HepG2 (cell line): ENCODE data around the gene RGS14. TPM values are rescaled to one million over a fixed set of nuclear protein-coding genes. Genes with fewer than 3 reads are reported as not detected.

Experiments
- AHR ChIP-seq: IDR thresholded peaks from 2 replicates; pipeline ENCODE4 v1.6.1; 2018; ENCODE audit warnings: missing genetic modification reagents, missing compliant biosample characterization
- ATF1 ChIP-seq: IDR thresholded peaks from 2 replicates; pipeline ENCODE4 v1.6.1; 2016; ENCODE audit warnings: mild to moderate bottlenecking, control low read depth
- CBX5 ChIP-seq: sonication (generic); formaldehyde crosslinking; IDR thresholded peaks from 2 replicates; pipeline ENCODE4 v1.4.0; 2020; ENCODE audit warnings: missing genetic modification reagents, borderline replicate concordance
- FLYWCH1 ChIP-seq: sonication (generic); formaldehyde crosslinking; IDR thresholded peaks from 2 replicates; pipeline ENCODE4 v1.8.1; 2023; ENCODE audit warnings: mild to moderate bottlenecking, missing genetic modification reagents
- HNRNPK ChIP-seq: fragments of 200-400 bp; formaldehyde crosslinking; IDR thresholded peaks from 2 replicates; pipeline ENCODE4 v1.6.1; 2018; ENCODE audit warnings: low read length, low read depth, moderate library complexity, mild to moderate bottlenecking; ENCODE audit not compliant: poor library complexity, severe bottlenecking
- KAT8 ChIP-seq: IDR thresholded peaks from 2 replicates; pipeline ENCODE4 v1.6.1; 2016; ENCODE audit warnings: missing genetic modification reagents, missing compliant biosample characterization
- KDM5B ChIP-seq: sonication (generic); formaldehyde crosslinking; IDR thresholded peaks from 2 replicates; pipeline ENCODE4 v1.4.0; 2020; ENCODE audit warnings: missing genetic modification reagents, mild to moderate bottlenecking, borderline replicate concordance
- NFE2L2 ChIP-seq: fragments of 150-350 bp; IDR thresholded peaks from 2 replicates; pipeline ENCODE4 v1.6.1; 2014; ENCODE audit warnings: low read length
- PCBP2 ChIP-seq: fragments of 200-400 bp; formaldehyde crosslinking; optimal IDR thresholded peaks from 2 replicates; pipeline ENCODE3; 2018; ENCODE audit warnings: low read length, low read depth; ENCODE audit not compliant: poor library complexity, severe bottlenecking
- PITX1 ChIP-seq: sonication (generic); formaldehyde crosslinking; IDR thresholded peaks from 2 replicates; pipeline ENCODE4 v1.5.1; 2020; ENCODE audit warnings: mild to moderate bottlenecking, missing genetic modification reagents
- SOX5 ChIP-seq: IDR thresholded peaks from 2 replicates; pipeline ENCODE4 v1.6.1; 2016; ENCODE audit warnings: borderline replicate concordance
- SYNCRIP ChIP-seq: fragments of 200-400 bp; formaldehyde crosslinking; IDR thresholded peaks from 2 replicates; pipeline ENCODE4 v1.6.1; 2018; ENCODE audit warnings: mild to moderate bottlenecking, low read depth, low read length; ENCODE audit not compliant: insufficient read depth
- TCF7L2 ChIP-seq: IDR thresholded peaks from 2 replicates; pipeline ENCODE4 v1.6.1; 2011; ENCODE audit warnings: mild to moderate bottlenecking, low read depth, low read length, moderate library complexity
- ZNF12 ChIP-seq: sonication (generic); formaldehyde crosslinking; IDR thresholded peaks from 2 replicates; pipeline ENCODE4 v1.5.0; 2020; ENCODE audit warnings: missing genetic modification reagents
- ZNF326 ChIP-seq: sonication (generic); formaldehyde crosslinking; IDR thresholded peaks from 2 replicates; pipeline ENCODE4 v1.4.0; 2020; ENCODE audit warnings: missing genetic modification reagents, borderline replicate concordance
- ZNF329 ChIP-seq: sonication (generic); formaldehyde crosslinking; IDR thresholded peaks from 2 replicates; pipeline ENCODE4 v1.9.0; 2021; ENCODE audit warnings: low read depth, mild to moderate bottlenecking, missing genetic modification reagents
- ZNF337 ChIP-seq: sonication (generic); formaldehyde crosslinking; IDR thresholded peaks from 2 replicates; pipeline ENCODE4 v1.5.1; 2020; ENCODE audit warnings: missing genetic modification reagents, low read depth, mild to moderate bottlenecking, borderline replicate concordance
- ZNF446 ChIP-seq: sonication (generic); formaldehyde crosslinking; IDR thresholded peaks from 2 replicates; pipeline ENCODE4 v1.5.0; 2020; ENCODE audit warnings: mild to moderate bottlenecking, missing genetic modification reagents
- ZNF510 ChIP-seq: sonication (generic); formaldehyde crosslinking; IDR thresholded peaks from 2 replicates; pipeline ENCODE4 v1.4.0; 2020; ENCODE audit warnings: low read depth, mild to moderate bottlenecking, missing genetic modification reagents
- ZNF546 ChIP-seq: sonication (generic); formaldehyde crosslinking; conservative IDR thresholded peaks from 2 replicates; pipeline ENCODE4 v1.8.1; 2023; ENCODE audit warnings: mild to moderate bottlenecking, missing genetic modification reagents
- ZNF563 ChIP-seq: sonication (generic); formaldehyde crosslinking; IDR thresholded peaks from 2 replicates; pipeline ENCODE4 v1.8.0; 2022; ENCODE audit warnings: mild to moderate bottlenecking, moderate library complexity, missing genetic modification reagents
- ZNF629 ChIP-seq: sonication (generic); formaldehyde crosslinking; conservative IDR thresholded peaks from 2 replicates; pipeline ENCODE4 v1.5.0; 2020; ENCODE audit warnings: missing genetic modification reagents
- ZNF761 ChIP-seq: sonication (generic); formaldehyde crosslinking; conservative IDR thresholded peaks from 2 replicates; pipeline ENCODE4 v1.4.0; 2020; ENCODE audit warnings: mild to moderate bottlenecking, missing genetic modification reagents
- ZNF773 ChIP-seq: sonication (generic); formaldehyde crosslinking; IDR thresholded peaks from 2 replicates; pipeline ENCODE4 v1.4.0; 2020; ENCODE audit warnings: missing genetic modification reagents, borderline replicate concordance
- polyA plus RNA-seq, 8 experiments: library from polyadenylated mRNA; depleted of rRNA in 3 of 8; stranded (reverse) in 7 of 8; unstranded in 1 of 8; fragments of >200 nt; fragmentation: Illumina TruSeq in 4 of 8; extraction: Trizol in 4 of 8; gene quantifications; 2 replicates each; pipeline versions ENCODE4 v1.2.1 to v1.2.3, GENCODE V29; 2011 to 2016; ENCODE audit warnings: low read depth in 4 of 8, missing spikeins in 1 of 8, mixed read lengths in 1 of 8; ENCODE audit not compliant: insufficient read depth in 1 of 8
- total RNA-seq, 5 experiments: library from RNA; depleted of rRNA; stranded (reverse); fragments of >200 nt; fragmentation: Illumina TruSeq; extraction: Trizol; gene quantifications; 2 replicates each; pipeline ENCODE4 v1.2.3, GENCODE V29; 2016; ENCODE audit warnings: low read depth in 1 of 5
- TF ChIP-seq, protein P1 (sequence below): sonication (generic); formaldehyde crosslinking; IDR thresholded peaks from 2 replicates; pipeline ENCODE4 v1.4.0; 2020; ENCODE audit warnings: low read depth, mild to moderate bottlenecking, missing genetic modification reagents
- TF ChIP-seq, protein P2 (sequence below): sonication (generic); formaldehyde crosslinking; IDR thresholded peaks from 2 replicates; pipeline ENCODE4 v1.5.1; 2020; ENCODE audit warnings: missing genetic modification reagents, mild to moderate bottlenecking, borderline replicate concordance
- TF ChIP-seq, protein P3 (sequence below): sonication (generic); formaldehyde crosslinking; IDR thresholded peaks from 2 replicates; pipeline ENCODE4 v1.4.0; 2020; ENCODE audit warnings: mild to moderate bottlenecking, missing genetic modification reagents

RGS14 gene
- total and polyA plus RNA-seq, 2 of the 13 experiments (the other 11 are each of a cell fraction or from before 2014, with no cell fraction given): 11.1 to 17.2 TPM

DNA sequence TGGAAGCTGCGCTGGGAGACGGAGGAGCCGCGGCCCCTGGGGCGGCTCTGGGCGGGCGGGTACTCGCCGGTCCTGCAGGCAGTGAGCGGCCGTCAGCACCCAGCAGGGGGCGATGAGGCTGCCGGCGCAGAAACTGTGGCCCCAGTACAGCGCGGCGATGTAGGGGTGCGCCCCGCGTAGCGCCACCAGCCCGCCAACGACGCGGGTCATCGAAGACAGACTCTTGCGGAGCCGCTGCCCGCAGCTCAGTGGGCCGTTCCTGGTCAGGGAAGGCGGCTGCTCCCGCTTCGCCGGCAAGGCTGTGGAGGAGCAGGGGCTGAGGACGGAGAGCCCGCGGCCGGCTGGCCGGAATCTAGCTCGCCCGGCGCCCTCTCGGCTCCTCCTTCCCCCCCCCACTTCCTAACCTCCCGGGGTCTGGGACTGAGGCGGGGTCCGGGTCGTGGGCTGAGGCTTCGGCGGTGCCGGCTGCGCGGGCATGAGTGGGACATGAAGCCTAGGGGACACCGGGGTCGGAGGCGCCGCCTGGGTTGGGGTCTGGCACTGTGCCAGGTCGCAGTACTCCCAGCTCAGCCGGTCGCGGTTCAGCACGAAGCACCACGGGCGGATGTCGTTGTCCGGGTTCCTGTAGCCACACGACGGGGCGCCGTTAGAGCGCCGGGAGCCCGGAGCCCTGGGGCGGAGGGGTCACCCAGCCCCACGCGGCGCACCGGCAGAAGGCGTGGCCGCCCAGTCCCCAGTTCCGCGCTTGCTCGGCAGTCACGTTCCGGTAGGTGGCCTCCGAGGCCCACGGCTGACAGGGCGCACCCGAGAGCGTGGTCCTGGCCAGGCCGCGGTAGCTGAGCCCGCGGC lies 46.3 kb downstream of the RGS14 start (continued):
- no peak for TF ChIP-seq ZNF326 (CRISPR knock-in tag)
- TF ChIP-seq ZNF446 (CRISPR knock-in tag): peak; percentile 72; the same call in 1 of the 2 replicates
- no peak for TF ChIP-seq ZNF337 (CRISPR knock-in tag)
- TF ChIP-seq NFE2L2: no peak
- TF ChIP-seq, protein P1, sequence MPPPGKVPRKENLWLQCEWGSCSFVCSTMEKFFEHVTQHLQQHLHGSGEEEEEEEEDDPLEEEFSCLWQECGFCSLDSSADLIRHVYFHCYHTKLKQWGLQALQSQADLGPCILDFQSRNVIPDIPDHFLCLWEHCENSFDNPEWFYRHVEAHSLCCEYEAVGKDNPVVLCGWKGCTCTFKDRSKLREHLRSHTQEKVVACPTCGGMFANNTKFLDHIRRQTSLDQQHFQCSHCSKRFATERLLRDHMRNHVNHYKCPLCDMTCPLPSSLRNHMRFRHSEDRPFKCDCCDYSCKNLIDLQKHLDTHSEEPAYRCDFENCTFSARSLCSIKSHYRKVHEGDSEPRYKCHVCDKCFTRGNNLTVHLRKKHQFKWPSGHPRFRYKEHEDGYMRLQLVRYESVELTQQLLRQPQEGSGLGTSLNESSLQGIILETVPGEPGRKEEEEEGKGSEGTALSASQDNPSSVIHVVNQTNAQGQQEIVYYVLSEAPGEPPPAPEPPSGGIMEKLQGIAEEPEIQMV (CRISPR knock-in tag): no peak
- no peak for TF ChIP-seq KAT8 (CRISPR knock-in tag)
- TF ChIP-seq, protein P2, sequence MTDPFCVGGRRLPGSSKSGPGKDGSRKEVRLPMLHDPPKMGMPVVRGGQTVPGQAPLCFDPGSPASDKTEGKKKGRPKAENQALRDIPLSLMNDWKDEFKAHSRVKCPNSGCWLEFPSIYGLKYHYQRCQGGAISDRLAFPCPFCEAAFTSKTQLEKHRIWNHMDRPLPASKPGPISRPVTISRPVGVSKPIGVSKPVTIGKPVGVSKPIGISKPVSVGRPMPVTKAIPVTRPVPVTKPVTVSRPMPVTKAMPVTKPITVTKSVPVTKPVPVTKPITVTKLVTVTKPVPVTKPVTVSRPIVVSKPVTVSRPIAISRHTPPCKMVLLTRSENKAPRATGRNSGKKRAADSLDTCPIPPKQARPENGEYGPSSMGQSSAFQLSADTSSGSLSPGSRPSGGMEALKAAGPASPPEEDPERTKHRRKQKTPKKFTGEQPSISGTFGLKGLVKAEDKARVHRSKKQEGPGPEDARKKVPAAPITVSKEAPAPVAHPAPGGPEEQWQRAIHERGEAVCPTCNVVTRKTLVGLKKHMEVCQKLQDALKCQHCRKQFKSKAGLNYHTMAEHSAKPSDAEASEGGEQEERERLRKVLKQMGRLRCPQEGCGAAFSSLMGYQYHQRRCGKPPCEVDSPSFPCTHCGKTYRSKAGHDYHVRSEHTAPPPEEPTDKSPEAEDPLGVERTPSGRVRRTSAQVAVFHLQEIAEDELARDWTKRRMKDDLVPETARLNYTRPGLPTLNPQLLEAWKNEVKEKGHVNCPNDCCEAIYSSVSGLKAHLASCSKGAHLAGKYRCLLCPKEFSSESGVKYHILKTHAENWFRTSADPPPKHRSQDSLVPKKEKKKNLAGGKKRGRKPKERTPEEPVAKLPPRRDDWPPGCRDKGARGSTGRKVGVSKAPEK (CRISPR knock-in tag): no peak
- TF ChIP-seq ZNF563: no peak
- no peak for TF ChIP-seq TCF7L2
- TF ChIP-seq SYNCRIP: no peak
- TF ChIP-seq PITX1: no peak
- TF ChIP-seq, protein P3, sequence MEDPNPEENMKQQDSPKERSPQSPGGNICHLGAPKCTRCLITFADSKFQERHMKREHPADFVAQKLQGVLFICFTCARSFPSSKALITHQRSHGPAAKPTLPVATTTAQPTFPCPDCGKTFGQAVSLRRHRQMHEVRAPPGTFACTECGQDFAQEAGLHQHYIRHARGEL (CRISPR knock-in tag): no peak
- no peak for TF ChIP-seq ZNF761 (CRISPR knock-in tag)
- no peak for TF ChIP-seq PCBP2
- TF ChIP-seq CBX5: 0 out of 2 replicates have a peak, but pooled peaks have one; percentile 14
- TF ChIP-seq HNRNPK: peak; percentile 77
- TF ChIP-seq ZNF510 (CRISPR knock-in tag): no peak
- peak; percentile 35; the same call in 1 of the 2 replicates for TF ChIP-seq KDM5B
- no peak for TF ChIP-seq ZNF329 (CRISPR knock-in tag)
- TF ChIP-seq FLYWCH1: no peak
- TF ChIP-seq SOX5 (CRISPR knock-in tag): no peak
- no peak for TF ChIP-seq ZNF546 (CRISPR knock-in tag)
- no peak for TF ChIP-seq ATF1
- no peak for TF ChIP-seq ZNF12 (CRISPR knock-in tag)
- TF ChIP-seq AHR (CRISPR knock-in tag): no peak
- TF ChIP-seq ZNF629 (CRISPR knock-in tag): no peak
- no peak for TF ChIP-seq ZNF773 (CRISPR knock-in tag)
